CD4-positive, alpha-beta T cell (primary cell): ENCODE measurements around the gene PLEKHA8. TPM values are rescaled to one million over a fixed set of nuclear protein-coding genes. Genes with fewer than 3 reads are reported as not detected.

Experiments
- ATAC-seq: fragments of 200-7000 bp; cut with Tn5 transposase; one replicate; pipeline ENCODE4 v1.10.0; 2022; ENCODE audit warnings: mild to moderate bottlenecking; ENCODE audit not compliant: poor library complexity
- CTCF ChIA-PET: fragments of 350-600 bp; sonication (Branson Sonifier 250); formaldehyde crosslinking; loops from one replicate; lab custom pipeline; 2021; ENCODE audit warnings: antibody characterized with exemption, inconsistent platforms; lab: Charles Lee
- POLR2A ChIA-PET: fragments of 350-600 bp; sonication (Branson Sonifier 250); formaldehyde crosslinking; loops from one replicate; lab custom pipeline; 2021; ENCODE audit warnings: antibody characterized with exemption, inconsistent platforms; lab: Charles Lee
- DNase-seq, 14 experiments: peaks; one replicate each; pipeline ENCODE4 v3.0.0-alpha.2; 2013 to 2020; ENCODE audit warnings: mixed read lengths in 2 of 14
- H3K27ac ChIP-seq, 2 donors: one replicate each; pipeline versions ENCODE4 v1.5.1 to v1.7.0; 2013; ENCODE audit warnings: low read length in 2 of 2, low read depth in 1 of 2, mild to moderate bottlenecking in 1 of 2
- H3K27me3 ChIP-seq, 2 experiments: 1 replicate in 1 of 2; 2 replicates in 1 of 2; pipeline versions ENCODE4 v1.6.1 to v1.7.0; 2013; ENCODE audit warnings: low read length in 2 of 2, control low read depth in 1 of 2, mild to moderate bottlenecking in 1 of 2, moderate library complexity in 1 of 2; ENCODE audit not compliant: insufficient read depth in 2 of 2, control insufficient read depth in 1 of 2
- H3K36me3 ChIP-seq: one replicate; pipeline ENCODE4 v1.6.1; 2013; ENCODE audit warnings: low read length, control low read depth; ENCODE audit not compliant: insufficient read depth
- H3K4me1 ChIP-seq: one replicate; pipeline ENCODE4 v1.6.1; 2013; ENCODE audit warnings: low read length, control low read depth; ENCODE audit not compliant: insufficient read depth
- H3K4me3 ChIP-seq: one replicate; pipeline ENCODE4 v1.5.1; 2013; ENCODE audit warnings: mild to moderate bottlenecking, low read length, moderate library complexity
- H3K9me3 ChIP-seq, 2 experiments: 1 replicate in 1 of 2; 2 replicates in 1 of 2; pipeline versions ENCODE4 v1.6.1 to v1.7.0; 2013; ENCODE audit warnings: low read length in 2 of 2, mild to moderate bottlenecking in 2 of 2, control low read depth in 1 of 2, moderate library complexity in 1 of 2; ENCODE audit not compliant: control insufficient read depth in 1 of 2, insufficient read depth in 1 of 2
- H3K27ac Mint-ChIP-seq: one replicate; pipeline ENCODE4 v1.8.0; 2020; ENCODE audit warnings: mixed read lengths
- H3K27me3 Mint-ChIP-seq: one replicate; pipeline ENCODE4 v1.8.0; 2021; ENCODE audit warnings: mixed read lengths
- H3K36me3 Mint-ChIP-seq: one replicate; pipeline ENCODE4 v1.8.0; 2021; ENCODE audit warnings: low read depth, mixed read lengths
- H3K4me1 Mint-ChIP-seq: one replicate; pipeline ENCODE4 v1.8.0; 2021; ENCODE audit warnings: low read depth, mixed read lengths
- H3K4me3 Mint-ChIP-seq: one replicate; pipeline ENCODE4 v1.8.0; 2020; ENCODE audit warnings: mild to moderate bottlenecking, mixed read lengths
- H3K9me3 Mint-ChIP-seq: one replicate; pipeline ENCODE4 v1.8.0; 2020; ENCODE audit warnings: mixed read lengths
- intact Hi-C, 2 experiments: fragments of 100-400 bp; cut with DNase I in 1 of 2; cut with micrococcal nuclease in 1 of 2; formaldehyde crosslinking; loops; one replicate each; pipeline versions ENCODE4 v1.15.1 to v1.9.0; 2023 to 2025; cut with DNase I, micrococcal nuclease
- total RNA-seq, 174 experiments: library from RNA in 2 of 174; stranded (reverse) in 2 of 174; gene quantifications; one replicate each; pipeline ENCODE4 v1.2.3 and lab custom pipeline; 2021 to 2026
- TF ChIP-seq, protein P1 (sequence below): fragments of 200-600 bp; IDR thresholded peaks from one replicate; pipeline ENCODE4 v1.8.0; 2022; ENCODE audit warnings: antibody characterized with exemption, mild to moderate bottlenecking

PLEKHA8 gene
- total RNA-seq, 2 experiments from 2014 or later: 7.0 to 7.4 TPM

DNA sequence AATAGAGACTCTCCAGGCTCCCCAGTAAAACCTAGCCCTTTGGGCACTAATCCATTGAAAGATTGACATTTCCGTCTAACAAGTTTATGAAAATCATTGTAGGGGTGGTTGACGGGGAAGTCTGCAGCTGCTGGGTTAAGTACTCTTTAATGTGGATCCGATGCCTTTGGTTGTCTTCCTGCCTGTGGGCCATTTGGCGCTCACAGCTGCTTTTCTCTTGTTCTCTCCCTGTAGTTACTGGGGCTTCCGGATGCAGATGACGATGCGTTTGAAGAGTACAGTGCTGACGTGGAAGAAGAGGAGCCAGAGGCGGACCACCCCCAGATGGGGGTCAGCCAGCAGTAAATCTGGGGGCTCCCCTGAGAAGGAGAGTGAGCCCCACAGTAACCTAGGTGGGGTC is 129.0 kb downstream of the PLEKHA8 start:
- peaks cover 55% of the 10 kb centered on the region for H3K4me1 Mint-ChIP-seq
- intact Hi-C loops: no loop called here
- no peaks in the 10 kb centered on the region for H3K36me3 Mint-ChIP-seq
- TF ChIP-seq, protein P1, sequence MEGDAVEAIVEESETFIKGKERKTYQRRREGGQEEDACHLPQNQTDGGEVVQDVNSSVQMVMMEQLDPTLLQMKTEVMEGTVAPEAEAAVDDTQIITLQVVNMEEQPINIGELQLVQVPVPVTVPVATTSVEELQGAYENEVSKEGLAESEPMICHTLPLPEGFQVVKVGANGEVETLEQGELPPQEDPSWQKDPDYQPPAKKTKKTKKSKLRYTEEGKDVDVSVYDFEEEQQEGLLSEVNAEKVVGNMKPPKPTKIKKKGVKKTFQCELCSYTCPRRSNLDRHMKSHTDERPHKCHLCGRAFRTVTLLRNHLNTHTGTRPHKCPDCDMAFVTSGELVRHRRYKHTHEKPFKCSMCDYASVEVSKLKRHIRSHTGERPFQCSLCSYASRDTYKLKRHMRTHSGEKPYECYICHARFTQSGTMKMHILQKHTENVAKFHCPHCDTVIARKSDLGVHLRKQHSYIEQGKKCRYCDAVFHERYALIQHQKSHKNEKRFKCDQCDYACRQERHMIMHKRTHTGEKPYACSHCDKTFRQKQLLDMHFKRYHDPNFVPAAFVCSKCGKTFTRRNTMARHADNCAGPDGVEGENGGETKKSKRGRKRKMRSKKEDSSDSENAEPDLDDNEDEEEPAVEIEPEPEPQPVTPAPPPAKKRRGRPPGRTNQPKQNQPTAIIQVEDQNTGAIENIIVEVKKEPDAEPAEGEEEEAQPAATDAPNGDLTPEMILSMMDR: no peak
- ChIA-PET POLR2A (interaction anchor here (0.8 to 1.4 kb wide), 4 partner anchors 8 to 127 kb away, joined by 3 to 9 read pairs (median 4); partner anchors contain the start of genes MTURN and ZNRF2), CTCF (interaction anchor here (1.0 kb wide), 1 partner anchor 45 kb away, joined by 4 read pairs; no protein-coding TSS in a partner anchor)
- DNase-seq (peak in 10 of 14 experiments; percentile 12 to 64 (median 44)), ATAC-seq (peak; percentile 91)
- H3K27ac Mint-ChIP-seq: peak overlapping the region; percentile 28
- Histone ChIP-seq H3K4me3 (no peak overlapping the region), H3K27me3 (no peaks in the 10 kb centered on the region), H3K36me3 (peaks cover 4% of the 10 kb centered on the region), H3K9me3 (no peaks in the 10 kb centered on the region), H3K27ac (no peak overlapping the region), H3K4me1 (peaks cover 17% of the 10 kb centered on the region)
- peak overlapping the region; percentile 28 for H3K4me3 Mint-ChIP-seq
- no peaks in the 10 kb centered on the region for H3K27me3 Mint-ChIP-seq
- H3K9me3 Mint-ChIP-seq: no peaks in the 10 kb centered on the region

DNA sequence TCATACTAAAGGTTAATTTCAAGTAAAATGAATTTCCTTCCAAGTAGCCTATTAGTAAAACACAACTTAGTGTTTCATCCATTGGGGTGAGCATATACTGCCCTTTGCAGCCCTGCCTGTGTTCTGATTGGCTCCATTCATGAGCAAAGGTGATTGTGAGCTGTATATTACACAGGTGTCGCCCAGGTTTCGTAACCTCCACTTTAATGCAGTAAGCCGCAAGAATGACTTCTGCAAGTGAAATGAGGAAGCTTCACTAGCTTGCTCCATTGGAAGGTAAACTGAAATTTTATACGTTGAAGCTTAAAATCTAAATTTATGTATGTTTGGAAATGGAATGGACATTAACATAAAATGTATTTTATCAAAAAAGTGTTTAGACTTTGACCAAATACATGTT is 131.0 kb downstream of the PLEKHA8 start:
- TF ChIP-seq, protein P1: no peak
- Mint-ChIP-seq H3K27me3 (no peaks in the 10 kb centered on the region), H3K4me1 (peaks cover 72% of the 10 kb centered on the region), H3K27ac (peak overlapping the region; percentile 22), H3K9me3 (no peaks in the 10 kb centered on the region), H3K4me3 (no peak overlapping the region), H3K36me3 (no peaks in the 10 kb centered on the region)
- Histone ChIP-seq H3K4me3 (no peak overlapping the region), H3K36me3 (no peaks in the 10 kb centered on the region), H3K4me1 (peaks cover 25% of the 10 kb centered on the region), H3K27me3 (no peaks in the 10 kb centered on the region), H3K27ac (no peak overlapping the region), H3K9me3 (no peaks in the 10 kb centered on the region)
- DNase-seq (no peak), ATAC-seq (no peak)
- intact Hi-C loops: no loop called here
- CTCF ChIA-PET: no interaction called here
- POLR2A ChIA-PET: interaction anchor here (1.1 kb wide), 1 partner anchor 24 kb away, joined by 5 read pairs; no protein-coding TSS in a partner anchor

DNA sequence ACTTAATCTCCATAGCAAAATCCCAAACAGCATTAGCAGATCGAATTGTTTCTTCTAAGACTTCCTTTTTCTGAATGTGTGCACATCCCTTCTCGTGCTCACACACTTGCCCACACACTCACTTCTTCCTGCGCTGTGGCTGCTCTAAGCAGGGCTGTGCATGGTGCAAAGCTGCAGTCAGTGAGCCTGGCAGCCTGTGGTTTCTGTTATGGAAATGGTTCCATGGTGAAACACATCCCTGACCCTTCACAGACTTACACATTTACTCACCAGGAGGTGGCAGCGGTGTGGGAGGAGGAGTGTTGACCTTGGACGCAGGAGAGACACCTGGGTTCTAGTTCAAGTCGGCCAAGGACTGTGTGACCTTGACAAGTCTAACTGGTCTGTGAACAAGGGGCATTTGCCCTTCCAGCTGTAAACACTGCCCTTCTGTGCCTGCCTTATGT is 131.5 kb downstream of the PLEKHA8 start:
- Histone ChIP-seq H3K36me3 (no peaks in the 10 kb centered on the region), H3K4me1 (peaks cover 25% of the 10 kb centered on the region), H3K4me3 (no peak overlapping the region), H3K9me3 (no peaks in the 10 kb centered on the region), H3K27me3 (no peaks in the 10 kb centered on the region), H3K27ac (no peak overlapping the region)
- intact Hi-C loops: loop anchor here (5.0 to 10.0 kb wide), 3 partner anchors 195 to 403 kb away; no protein-coding TSS in a partner anchor
- POLR2A ChIA-PET: interaction anchor here (1.1 kb wide), 1 partner anchor 24 kb away, joined by 5 read pairs; no protein-coding TSS in a partner anchor
- Mint-ChIP-seq H3K4me1 (peaks cover 72% of the 10 kb centered on the region), H3K4me3 (peak overlapping the region; percentile 45), H3K9me3 (no peaks in the 10 kb centered on the region), H3K27me3 (no peaks in the 10 kb centered on the region), H3K27ac (peak overlapping the region; percentile 22), H3K36me3 (no peaks in the 10 kb centered on the region)
- DNase-seq: peak in 4 of 14 experiments; percentile 19 to 43 (median 35)
- CTCF ChIA-PET: no interaction called here
- ATAC-seq: peak; percentile 18
- TF ChIP-seq, protein P1: no peak
